RWPE1 (cell line): ENCODE results near the gene PRSS33.

Source experiments
- CTCF ChIA-PET: fragments of 350-600 bp; sonication (Branson Sonifier 250); formaldehyde crosslinking; extraction: SDS; loops from one replicate; lab custom pipeline; 2021; lab: Yijun Ruan, JAX
- POLR2A ChIA-PET: fragments of 400-600 bp; formaldehyde crosslinking; extraction: SDS; loops from one replicate; lab custom pipeline; 2020; ENCODE audit warnings: antibody characterized with exemption; ENCODE audit not compliant: low non-redundant PET; lab: Yijun Ruan, JAX
- DNase-seq: peaks from one replicate; pipeline ENCODE4 v3.0.0; 2012; ENCODE audit warnings: low spot score
- H3K27ac ChIP-seq: fragments of 450-650 bp; 2 replicates; pipeline ENCODE4 v1.5.1; 2017
- TF ChIP-seq, protein P1 (sequence below): fragments of 450-650 bp; conservative IDR thresholded peaks from 2 replicates; pipeline ENCODE4 v1.5.1; 2017; ENCODE audit warnings: low read depth, mild to moderate bottlenecking

Gene PRSS33

DNA sequence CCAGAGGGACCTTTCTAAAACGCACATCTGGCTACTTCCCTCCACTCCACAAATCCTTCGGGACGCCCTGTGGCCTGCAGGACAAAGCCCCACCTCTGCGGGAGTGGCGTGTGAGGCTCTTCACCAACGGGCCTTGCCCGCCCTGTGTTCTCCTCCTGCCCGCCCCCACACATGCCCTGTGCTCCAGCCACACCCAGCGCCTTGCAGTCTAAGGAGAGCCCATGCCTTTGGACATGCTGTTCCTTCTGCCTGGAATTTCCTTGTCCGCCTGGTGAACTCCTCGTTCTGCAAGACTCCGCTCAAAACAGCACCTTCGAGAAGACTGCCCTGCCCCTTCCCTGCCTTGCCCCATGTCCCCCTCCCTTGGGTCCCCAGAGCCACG lies 17.7 kb downstream of the PRSS33 start:
- ChIA-PET POLR2A (no interaction called here), CTCF (interaction anchor here (0.6 to 2.2 kb wide), 3 partner anchors 51 to 396 kb away, joined by 3 to 9 read pairs (median 9); no protein-coding TSS in a partner anchor)
- TF ChIP-seq, protein P1, sequence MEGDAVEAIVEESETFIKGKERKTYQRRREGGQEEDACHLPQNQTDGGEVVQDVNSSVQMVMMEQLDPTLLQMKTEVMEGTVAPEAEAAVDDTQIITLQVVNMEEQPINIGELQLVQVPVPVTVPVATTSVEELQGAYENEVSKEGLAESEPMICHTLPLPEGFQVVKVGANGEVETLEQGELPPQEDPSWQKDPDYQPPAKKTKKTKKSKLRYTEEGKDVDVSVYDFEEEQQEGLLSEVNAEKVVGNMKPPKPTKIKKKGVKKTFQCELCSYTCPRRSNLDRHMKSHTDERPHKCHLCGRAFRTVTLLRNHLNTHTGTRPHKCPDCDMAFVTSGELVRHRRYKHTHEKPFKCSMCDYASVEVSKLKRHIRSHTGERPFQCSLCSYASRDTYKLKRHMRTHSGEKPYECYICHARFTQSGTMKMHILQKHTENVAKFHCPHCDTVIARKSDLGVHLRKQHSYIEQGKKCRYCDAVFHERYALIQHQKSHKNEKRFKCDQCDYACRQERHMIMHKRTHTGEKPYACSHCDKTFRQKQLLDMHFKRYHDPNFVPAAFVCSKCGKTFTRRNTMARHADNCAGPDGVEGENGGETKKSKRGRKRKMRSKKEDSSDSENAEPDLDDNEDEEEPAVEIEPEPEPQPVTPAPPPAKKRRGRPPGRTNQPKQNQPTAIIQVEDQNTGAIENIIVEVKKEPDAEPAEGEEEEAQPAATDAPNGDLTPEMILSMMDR = no peak
- peak; percentile 75 for DNase-seq
- peak overlapping the region; percentile 93 for H3K27ac ChIP-seq

- DNase-seq = no peak
- ChIA-PET POLR2A (interaction anchor here (1.0 to 1.6 kb wide), 3 partner anchors 9 to 16 kb away, joined by 4 to 12 read pairs (median 5); partner anchors contain the start of genes ELOB and SRRM2), CTCF (interaction anchor here (0.6 to 2.2 kb wide), 2 partner anchors 99 to 395 kb away, joined by 9 read pairs; no protein-coding TSS in a partner anchor)
- TF ChIP-seq, protein P1 = no peak
- peak overlapping the region; percentile 93 for H3K27ac ChIP-seq
Measured at GRCh38 chr16:2769100-2769529, 18.2 kb downstream of the PRSS33 start.

DNA sequence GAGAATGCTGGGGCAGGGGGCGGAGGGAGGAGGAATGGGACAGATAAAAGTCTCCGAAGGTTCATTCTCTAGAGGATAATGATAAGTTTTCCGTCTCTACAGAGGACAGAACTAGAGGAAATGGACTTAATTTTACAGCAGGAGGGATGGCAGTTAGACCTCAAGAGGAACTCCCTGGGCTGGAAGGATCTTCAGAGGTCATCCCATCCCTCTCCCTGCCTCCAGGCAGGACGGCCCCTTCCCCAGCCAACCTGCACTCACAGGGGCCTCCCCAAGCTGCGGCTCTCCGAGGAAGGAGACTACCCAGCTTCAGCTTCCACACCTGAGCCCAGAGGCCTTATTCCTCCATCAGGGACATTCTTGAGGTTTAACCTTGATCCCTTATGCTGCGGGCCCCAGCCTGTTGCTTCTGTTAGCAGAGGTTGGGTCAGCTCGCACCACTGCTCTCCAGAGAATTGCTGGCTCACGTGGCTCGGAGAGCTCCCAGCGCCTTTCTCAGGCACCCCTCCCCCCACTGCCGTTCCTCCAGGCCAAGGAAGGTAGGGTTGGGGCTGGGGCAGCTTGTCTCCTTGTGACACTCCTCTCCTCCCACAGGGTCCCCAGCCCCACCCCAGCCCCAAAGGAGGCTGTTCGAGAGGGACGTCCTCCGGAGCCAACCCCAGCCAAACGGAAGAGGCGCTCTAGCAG lies 18.8 kb downstream of the PRSS33 start:
- DNase-seq = peak; percentile 59
- H3K27ac ChIP-seq = peak overlapping the region; percentile 93
- ChIA-PET POLR2A (interaction anchor here (0.6 to 1.6 kb wide), 8 partner anchors 9 to 508 kb away, joined by 3 to 12 read pairs (median 4); partner anchors contain the start of genes ELOB and SRRM2), CTCF (interaction anchor here (2.2 kb wide), 1 partner anchor 100 kb away, joined by 9 read pairs; no protein-coding TSS in a partner anchor)
- TF ChIP-seq, protein P1 = no peak

GRCh38 chr16:2767891-2768290 lies 19.5 kb downstream of the PRSS33 start:
- TF ChIP-seq, protein P1 = no peak
- CTCF ChIA-PET = no interaction called here
- DNase-seq = no peak
- H3K27ac ChIP-seq = peak overlapping the region; percentile 93
- POLR2A ChIA-PET = interaction anchor here (0.6 to 1.6 kb wide), 7 partner anchors 9 to 86 kb away, joined by 3 to 12 read pairs (median 4); partner anchors contain the start of gene SRRM2

- CTCF ChIA-PET = no interaction called here
- POLR2A ChIA-PET = interaction anchor here (1.6 kb wide), 1 partner anchor 14 kb away, joined by 12 read pairs; the partner anchor contains the start of gene SRRM2
- peak overlapping the region; percentile 93 for H3K27ac ChIP-seq
- TF ChIP-seq, protein P1 = no peak
- no peak for DNase-seq
Measured at GRCh38 chr16:2767140-2767731, 20.1 kb downstream of the PRSS33 start.

GRCh38 chr16:2766430-2767139 lies 20.8 kb downstream of the PRSS33 start:
- H3K27ac ChIP-seq = peak overlapping the region; percentile 93
- no peak for DNase-seq
- CTCF ChIA-PET = no interaction called here
- POLR2A ChIA-PET = no interaction called here
- TF ChIP-seq, protein P1 = no peak
